Measurements from ENCODE around the gene IPO7. TPM values are rescaled to one million over a fixed set of nuclear protein-coding genes. Genes with fewer than 3 reads are reported as not detected.

IPO7 gene
- total and polyA plus RNA-seq, 2 donors (not counting 3 experiments of a cell fraction or from before 2014, with no cell fraction given) = 32.9 to 170 TPM

- Histone ChIP-seq H3K4me1 (ENCODE audit: control insufficient read depth, extremely low read depth, insufficient read depth, low read length) (peaks cover 15% of the 10 kb centered on the region), H3K9ac (replicated peaks; ENCODE audit: extremely low read depth, insufficient read depth, low read length) (peak within 1 kb of the TSS; percentile 100), H3K79me2 (ENCODE audit: control insufficient read depth, insufficient read depth, low read length) (peaks cover 35% of the 10 kb centered on the region), H3K36me3 (ENCODE audit: control insufficient read depth in 2 of 2, extremely low read depth in 1 of 2, insufficient read depth in 2 of 2, low read length in 2 of 2) (no peaks in the 10 kb centered on the region), H3K4me3 (replicated peaks in 1 of 3; ENCODE audit: insufficient read depth in 1 of 3, low read depth in 1 of 3, low read length in 3 of 3) (peak within 1 kb of the TSS; percentile 92 to 97 (median 94)), H3K4me2 (ENCODE audit: insufficient read depth, low read length) (peak within 1 kb of the TSS; percentile 100), H3K9me1 (replicated peaks; ENCODE audit: control insufficient read depth, extremely low read depth, insufficient read depth, low read length) (no peaks in the 10 kb centered on the region), H3K27me3 (ENCODE audit: control insufficient read depth in 2 of 2, insufficient read depth in 2 of 2, low read length in 2 of 2) (no peaks in the 10 kb centered on the region), H4K20me1 (replicated peaks; ENCODE audit: control insufficient read depth, extremely low read depth, insufficient read depth, low read length) (no peaks in the 10 kb centered on the region), H3K9me3 (replicated peaks; ENCODE audit: control insufficient read depth, insufficient read depth, low read length) (no peaks in the 10 kb centered on the region), H3K27ac (ENCODE audit: insufficient read depth, low read depth, low read length) (peak within 1 kb of the TSS; percentile 95), H2AFZ (ENCODE audit: low read depth, low read length) (peak within 1 kb of the TSS; percentile 20)
- CTCF ChIA-PET = interaction anchor here (0.8 to 1.5 kb wide), 5 partner anchors 27 to 46 kb away, joined by 3 to 8 read pairs (median 4); no protein-coding TSS in a partner anchor
- POLR2A ChIA-PET = interaction anchor here (0.6 to 2.1 kb wide), 22 partner anchors 8 to 844 kb away, joined by 3 to 7 read pairs (median 4); partner anchors contain the start of genes ADM and WEE1
- TF ChIP-seq POLR2AphosphoS5 (IDR thresholded peaks at IDR 0.05; ENCODE audit: insufficient read depth, low read depth, low read length) = peak; percentile 81
- no peak for TF ChIP-seq EZH2 (IDR thresholded peaks at IDR 0.05; ENCODE audit: borderline replicate concordance, low read depth, low read length, severe bottlenecking)
- TF ChIP-seq CTCF (IDR thresholded peaks at IDR 0.05; ENCODE audit: extremely low read depth in 1 of 2, insufficient read depth in 1 of 2, low read depth in 1 of 2, low read length in 2 of 2) = no peak
- TF ChIP-seq GATA2 (IDR thresholded peaks at IDR 0.05; ENCODE audit: insufficient read depth, insufficient read length, low read depth, low read length) = no peak
- TF ChIP-seq FOS (IDR thresholded peaks at IDR 0.05; ENCODE audit: borderline replicate concordance, insufficient read depth, low read length) = peak; percentile 2
- peak; percentile 72 for TF ChIP-seq POLR2A (IDR thresholded peaks at IDR 0.05; ENCODE audit: low read depth, low read length)
- peak; percentile 72 for TF ChIP-seq MYC (IDR thresholded peaks at IDR 0.05; ENCODE audit: low read depth, low read length)
- TF ChIP-seq JUN (IDR thresholded peaks at IDR 0.05; ENCODE audit: borderline replicate concordance, insufficient read depth, insufficient read length, low read depth) = peak; percentile 17
- no peak for TF ChIP-seq MAX (IDR thresholded peaks at IDR 0.05; ENCODE audit: insufficient read depth, insufficient read length)
- dilution Hi-C loops (cut with MboI; ENCODE audit: extremely low pct_ligation_motif_present, low sequenced_read_pairs) = no loop called here
- peak; percentile 100 for DNase-seq (ENCODE audit: low read depth, low spot score)
- no TSS peak for BruUV-seq (replicated peaks)
- FAIRE-seq = peak; percentile 99
- intact Hi-C loops (cut with micrococcal nuclease) = loop anchor here (1.0 to 5.0 kb wide), 11 partner anchors 46 to 546 kb away; partner anchors contain the start of genes DENND5A, IPO7, TMEM41B and WEE1
These were observed 76.0 kb downstream of the IPO7 start, which contains the start of gene ZNF143 for GRCh38 chr11:9460322-9461062. Gene ZNF143 (plus strand): TSS chr11:9461012. CDS start chr11:9471309, 10,297 bp downstream.
